IPS-NIHi11 (cell line): ENCODE measurements around the gene NCKAP5.

Experiments
- DNase-seq: peaks from one replicate; pipeline ENCODE4 v3.0.0; 2012; ENCODE audit warnings: mixed read lengths, low spot score

NCKAP5 gene

DNA sequence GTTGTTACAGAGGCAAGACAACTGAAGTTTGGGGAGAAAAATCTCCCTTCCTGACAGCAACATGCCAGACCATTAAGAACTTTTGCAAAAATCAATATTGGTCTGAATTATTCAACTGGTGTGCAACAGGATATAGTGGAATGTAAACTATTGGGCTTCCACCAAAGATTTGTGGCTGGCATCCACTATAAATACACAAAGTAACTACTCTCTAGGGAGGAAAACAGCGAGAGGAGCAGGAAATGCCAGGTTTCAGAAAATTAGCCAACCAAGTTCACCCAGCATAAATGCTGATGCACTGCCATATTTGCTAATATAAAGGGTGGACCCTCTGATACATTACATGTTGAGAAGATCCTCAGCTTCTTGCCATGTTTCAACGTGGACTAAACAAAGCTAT is 630.6 kb downstream of the NCKAP5 start:
- no peak for DNase-seq

DNA sequence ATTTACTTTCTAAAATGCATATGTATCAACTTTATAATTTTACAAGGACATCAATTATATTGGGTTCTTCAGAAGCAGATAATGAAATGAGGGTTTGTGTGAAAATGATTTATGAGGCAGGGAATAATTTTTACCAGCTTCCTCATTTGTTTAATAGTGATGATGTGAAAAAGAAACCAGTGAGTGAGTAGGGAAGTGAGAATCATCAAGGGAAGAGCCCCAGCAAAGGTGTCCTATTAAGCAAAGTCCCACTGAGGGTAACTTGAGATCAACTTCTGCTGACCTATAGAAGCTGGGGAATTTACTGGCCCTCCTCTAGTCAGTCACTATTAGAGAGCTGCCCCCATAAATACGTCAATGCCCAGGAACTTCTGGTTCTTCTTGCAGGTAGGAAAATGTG is 631.5 kb downstream of the NCKAP5 start:
- DNase-seq, result no peak

DNA sequence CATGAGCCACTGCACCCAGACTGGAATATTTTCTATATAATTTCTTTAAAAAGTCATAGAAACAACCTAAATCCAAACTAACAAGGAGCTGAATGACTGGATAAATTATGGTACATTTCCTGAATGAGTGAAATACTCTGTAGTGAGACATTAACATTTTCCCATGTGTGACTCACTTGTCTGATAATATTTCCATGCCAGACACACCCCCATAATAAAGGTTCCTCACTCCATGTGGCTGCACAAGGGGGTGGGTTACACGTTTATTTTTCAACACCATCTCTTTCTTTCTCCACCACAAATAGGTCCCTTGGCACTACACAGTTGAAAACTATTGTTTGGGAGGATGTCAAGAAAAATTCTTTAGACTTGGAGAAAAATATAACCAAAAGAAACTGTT is 632.0 kb downstream of the NCKAP5 start:
- no peak for DNase-seq

DNA sequence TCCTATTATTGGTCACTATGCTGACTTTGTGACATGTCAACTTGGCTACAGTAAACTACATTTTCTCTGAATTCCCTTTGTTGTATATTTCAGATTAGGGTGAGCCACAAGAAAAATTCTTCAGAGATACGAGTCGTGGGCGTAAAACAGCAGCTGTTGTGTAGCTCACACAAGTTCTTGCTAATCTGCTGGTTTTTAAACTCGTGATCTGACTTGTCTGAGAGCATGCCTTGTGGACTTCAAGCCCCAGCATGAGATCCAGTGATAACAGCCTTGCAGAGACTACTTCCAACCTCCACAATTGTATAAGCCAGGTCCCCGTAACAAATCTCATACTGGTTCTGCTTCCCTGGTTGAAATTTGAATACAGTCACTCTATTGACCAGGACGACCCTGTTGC is 638.5 kb downstream of the NCKAP5 start:
- DNase-seq, result no peak

DNA sequence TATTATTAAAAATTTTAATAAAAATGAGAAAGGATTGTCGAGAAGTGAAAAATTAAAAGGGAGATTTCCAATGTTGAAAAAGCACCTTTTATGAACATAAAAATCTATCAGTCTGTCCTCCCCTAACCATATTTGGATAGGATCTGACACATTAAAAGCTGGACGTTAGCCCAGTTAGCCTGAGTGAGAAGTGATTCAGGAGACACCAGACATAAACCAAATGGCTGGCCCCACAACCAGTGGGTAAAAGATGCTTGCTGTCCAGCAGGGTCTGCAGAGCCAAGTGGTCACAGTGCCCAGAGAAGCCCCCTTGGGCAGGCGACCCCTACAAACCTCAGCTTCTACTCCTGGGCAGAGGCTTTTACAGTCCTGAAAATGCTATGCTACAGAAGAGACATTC is 644.5 kb downstream of the NCKAP5 start:
- DNase-seq, result no peak

DNA sequence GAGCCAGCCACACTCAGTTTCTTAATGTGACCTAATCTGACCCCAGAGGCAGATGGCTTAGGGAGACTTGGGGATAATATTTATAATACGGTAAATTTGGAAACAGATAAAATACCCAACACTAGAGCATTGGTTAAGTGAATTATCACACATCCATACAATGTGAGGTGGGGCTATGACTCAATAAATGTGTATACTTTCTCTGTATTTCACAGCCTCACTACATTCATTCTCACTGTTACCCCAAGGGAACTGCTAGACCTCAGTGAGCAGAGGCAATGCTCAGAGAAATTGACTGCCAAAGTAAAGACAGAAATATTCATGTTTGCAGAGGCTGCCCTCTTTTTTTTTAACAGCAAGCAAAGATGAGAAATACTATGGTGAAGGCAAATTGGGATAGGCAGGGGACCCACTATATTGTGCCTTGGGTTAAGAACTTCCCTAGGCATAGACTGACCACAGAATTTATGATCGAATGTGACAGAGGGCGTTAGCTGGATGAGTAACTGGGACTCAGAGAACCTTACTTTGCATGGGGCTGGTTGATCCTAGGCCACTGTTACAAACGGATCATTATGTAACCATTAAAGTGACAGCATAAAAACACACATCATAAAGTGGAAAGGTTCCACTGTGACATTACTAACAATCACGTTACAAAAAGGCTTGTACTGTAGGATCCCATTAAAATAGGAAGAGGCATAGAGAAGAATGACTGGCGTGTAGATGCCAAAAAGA is 652.3 kb downstream of the NCKAP5 start:
- DNase-seq, result no peak

DNA sequence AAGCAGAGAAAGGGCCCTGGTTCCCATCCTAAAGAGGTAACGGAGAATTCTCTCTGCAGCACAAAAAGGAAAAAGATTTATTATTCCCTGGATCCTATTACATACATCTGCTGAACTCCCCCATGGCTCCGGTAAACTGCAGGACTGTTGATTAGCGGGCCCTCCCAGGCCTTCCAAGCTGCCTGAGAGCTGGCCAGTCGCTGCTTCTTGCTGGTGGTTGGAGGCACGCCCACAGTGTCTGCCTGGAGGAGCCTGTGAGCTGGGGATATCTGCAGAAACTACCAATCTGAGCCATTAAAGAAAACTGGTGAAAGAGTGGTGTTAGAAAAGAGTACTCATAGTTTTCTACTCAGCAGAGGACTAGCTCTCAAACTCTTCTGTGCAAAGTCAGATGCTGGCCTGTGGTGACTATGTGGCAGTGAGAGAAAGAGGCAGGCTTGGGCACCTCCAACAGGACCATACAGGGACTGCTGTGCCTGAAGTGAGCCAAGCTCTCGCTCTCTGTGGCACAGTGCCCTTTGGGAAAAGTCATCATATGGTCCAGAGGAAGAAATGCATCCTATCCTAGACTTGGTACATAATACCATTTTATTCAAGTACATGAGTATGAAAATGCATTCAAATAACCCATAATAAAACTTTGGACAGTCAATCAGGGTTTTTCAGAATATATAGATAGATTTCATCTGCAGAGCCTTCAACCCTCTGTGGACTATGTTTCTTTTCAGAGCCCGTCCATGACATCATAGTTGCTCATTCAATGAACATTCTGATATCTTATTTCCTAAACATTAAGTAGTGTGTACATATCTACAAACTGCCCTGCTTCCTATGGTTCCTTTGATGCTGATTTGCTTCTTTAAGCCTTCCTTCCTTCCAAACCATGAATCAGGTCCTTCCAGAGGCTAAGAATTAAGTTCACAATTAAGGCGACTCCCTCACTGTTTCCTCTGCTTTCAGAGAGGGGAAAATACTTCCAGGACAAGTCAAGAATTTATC is 656.2 kb downstream of the NCKAP5 start:
- DNase-seq, result peak; percentile 15

DNA sequence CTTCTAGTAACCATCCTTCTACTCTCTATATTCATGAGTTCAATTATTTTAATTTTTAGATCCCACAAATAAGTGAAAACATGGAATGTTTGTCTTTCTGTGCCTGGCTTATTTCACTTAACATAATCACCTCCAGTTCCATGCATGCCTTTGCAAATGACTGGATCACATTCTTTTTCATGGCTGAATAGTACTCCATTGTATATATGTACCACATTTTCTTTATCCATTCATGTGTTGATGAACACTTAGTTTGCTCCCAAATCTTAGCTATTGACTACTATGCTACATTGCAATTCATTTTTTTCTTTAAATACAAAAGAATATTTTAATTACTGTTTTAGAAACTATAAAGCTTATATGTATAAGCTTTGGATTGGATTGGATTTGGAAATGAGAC is 657.8 kb downstream of the NCKAP5 start:
- no peak for DNase-seq

DNA sequence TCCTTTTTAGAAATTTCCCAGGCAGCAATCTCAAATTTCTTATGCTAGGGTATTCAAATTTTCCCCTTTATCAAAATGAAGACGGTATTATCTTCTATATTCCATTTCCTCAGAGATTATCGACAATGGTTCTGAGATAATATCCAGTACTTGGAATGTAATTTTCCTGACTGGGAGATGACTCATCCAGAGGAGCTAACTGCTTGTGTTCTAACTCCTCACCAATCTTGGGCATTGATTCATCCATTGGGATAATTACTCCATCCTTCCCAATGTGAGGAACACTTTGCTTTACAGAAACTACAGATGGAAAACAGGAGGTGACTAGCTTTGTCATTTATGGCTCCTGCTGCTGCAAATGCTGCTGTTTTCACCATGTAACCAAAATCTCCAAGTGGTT is 658.8 kb downstream of the NCKAP5 start:
- no peak for DNase-seq

DNA sequence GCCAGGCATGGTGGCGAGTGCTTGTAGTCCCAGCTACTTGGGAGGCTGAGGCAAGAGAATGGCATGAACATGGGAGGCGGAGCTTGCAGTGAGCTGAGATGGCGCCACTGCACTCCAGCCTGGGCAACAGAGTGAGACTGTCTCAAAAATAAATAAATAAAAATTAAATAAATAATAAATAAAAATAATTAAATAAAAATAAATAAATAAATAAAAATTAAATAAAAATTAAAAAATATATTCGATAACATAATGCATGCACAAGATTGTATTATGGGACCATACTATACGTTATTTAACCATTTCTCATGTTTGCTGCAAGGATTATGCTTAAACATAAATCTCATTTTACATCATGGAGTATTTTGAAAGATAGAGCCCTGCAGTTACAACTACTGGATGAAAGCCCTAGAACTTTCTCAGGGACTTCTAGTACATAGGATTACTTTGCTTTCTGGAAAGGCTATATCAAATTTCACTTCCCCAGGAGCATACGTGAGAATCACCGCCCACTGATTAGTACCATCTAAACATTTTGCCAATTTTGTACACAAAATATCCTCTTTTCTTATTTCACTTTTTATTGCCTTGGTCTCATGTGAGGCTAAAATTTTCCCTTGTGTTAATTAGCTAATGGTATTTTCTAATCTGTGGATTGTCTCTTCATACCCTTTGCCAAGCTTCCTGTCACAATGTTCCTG is 664.0 kb downstream of the NCKAP5 start:
- no peak for DNase-seq

DNA sequence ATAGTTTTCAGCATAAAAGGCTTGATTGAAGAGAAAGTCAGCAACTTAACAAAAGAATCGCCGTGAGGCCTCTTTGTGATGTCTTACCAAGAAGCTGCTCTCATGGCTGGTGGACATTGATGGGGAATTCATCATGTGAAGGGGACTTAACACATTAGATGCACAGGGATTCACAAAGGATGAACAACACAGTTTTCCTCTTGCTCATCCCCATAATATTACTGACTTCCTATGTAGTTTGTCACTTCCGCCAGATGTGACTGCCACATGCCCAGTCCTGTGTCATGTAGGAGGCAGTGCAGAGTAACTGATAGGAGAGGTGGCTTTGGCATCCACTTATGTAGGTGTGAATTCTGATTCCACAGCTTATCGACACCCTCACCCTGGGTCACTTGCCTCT is 665.6 kb downstream of the NCKAP5 start:
- DNase-seq, result no peak

DNA sequence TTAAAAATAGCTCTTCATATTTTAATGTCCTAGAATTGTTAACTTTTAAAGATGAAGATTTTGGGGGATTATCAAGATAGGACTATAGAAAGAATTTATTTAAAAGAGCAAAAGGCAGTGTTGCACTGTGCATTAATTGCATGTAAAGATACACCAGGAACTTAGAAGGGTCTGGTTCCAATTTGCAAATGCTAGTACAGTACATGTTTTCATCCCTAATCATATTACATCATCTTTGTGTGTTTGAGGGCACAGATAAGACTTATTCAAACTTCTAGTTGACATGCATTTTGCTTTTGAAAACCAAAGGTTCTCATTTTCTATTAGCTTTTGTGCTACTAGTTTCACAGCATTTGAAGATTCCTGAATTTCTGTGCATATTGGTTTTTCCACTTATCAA is 666.6 kb downstream of the NCKAP5 start:
- no peak for DNase-seq

DNA sequence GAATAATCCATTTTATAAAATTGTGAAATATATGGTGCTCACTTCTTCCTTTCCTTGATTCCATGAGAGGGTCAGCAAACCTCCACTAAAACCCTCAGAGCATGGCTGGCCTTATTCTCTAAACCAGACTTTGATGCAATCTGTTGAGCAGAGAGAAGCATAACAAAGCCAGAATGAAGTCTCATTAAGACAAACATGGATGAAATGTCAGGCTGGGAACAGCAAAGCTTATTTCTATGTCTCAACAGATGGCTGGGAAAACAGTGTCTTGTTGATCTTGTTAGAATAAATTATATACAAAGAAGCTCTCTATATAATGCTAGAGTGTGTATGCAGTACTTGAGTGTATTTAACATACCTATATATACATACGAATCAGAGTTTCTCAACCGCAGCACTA is 671.2 kb downstream of the NCKAP5 start:
- no peak for DNase-seq

DNA sequence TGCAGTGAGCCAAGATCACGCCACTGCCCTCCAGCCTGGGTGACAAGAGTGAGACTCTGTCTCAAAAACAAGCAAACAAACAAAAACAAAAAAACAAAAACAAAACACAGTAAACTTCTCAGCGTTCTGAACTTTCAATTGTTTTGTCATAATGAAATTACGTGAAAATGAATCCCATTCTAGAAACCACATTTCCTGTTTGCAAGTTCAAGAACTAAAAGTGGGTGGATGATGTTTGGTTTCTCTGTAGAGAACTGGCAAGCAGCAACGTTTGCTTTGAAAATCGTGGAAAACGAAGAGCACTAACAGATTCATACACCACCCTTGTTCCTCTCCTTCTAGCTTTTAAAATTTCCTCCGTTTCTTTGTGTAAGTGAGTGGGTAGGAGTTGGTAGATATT is 672.2 kb downstream of the NCKAP5 start:
- no peak for DNase-seq

DNA sequence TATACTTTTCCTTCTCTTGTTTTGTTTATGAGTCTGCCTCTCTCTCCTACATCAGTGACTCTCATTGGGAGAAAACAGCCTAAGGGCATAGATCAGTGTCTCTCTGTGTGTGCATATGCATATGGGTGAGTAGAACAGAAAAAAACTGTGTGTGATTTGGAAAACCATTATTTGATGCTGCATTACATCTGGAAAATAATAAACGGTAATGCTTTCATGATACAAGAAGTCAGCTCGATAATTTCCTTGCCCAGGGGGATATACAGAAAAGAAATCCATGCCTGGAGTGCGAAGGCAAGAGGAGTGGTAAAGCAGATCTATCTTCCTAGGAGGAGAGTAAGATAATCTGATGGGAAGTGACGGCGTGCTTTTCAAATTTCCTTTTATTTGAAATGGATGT is 676.8 kb downstream of the NCKAP5 start:
- no peak for DNase-seq

DNA sequence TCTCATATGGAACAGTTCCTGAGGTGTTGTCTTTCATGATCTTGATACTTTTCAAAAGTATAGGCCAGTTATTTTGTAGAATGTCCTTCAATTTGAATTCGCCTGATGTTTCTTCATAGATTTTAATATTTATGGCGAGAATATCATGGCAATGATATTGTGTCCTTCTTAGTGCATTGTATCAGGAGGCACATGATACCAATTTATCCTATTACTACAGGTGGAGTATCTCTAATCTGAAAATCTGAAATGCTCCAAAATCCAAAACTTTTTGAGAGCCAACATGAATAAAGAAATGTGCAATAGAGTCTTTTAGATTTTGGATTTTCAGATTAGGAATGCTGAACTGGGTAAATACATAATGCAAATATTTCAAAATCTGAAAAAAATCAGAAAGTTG is 681.7 kb downstream of the NCKAP5 start:
- no peak for DNase-seq

DNA sequence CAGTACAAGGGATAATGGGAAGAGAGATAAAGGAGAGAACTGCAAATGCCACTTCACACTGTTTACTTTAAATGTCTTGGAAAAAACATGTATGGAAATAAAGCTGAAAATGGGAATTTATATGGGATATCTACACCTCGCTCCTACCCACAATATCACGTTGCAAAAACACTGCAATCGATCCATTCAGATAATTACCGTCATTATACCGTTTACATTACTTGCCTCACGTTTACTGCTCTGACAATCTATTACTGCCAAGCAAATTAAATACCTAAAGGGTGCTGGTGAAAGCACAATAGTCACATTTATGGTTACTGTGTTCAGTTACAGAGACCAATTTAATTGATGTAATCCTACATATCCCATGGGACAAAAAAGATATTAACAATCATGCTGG is 683.6 kb downstream of the NCKAP5 start:
- no peak for DNase-seq

DNA sequence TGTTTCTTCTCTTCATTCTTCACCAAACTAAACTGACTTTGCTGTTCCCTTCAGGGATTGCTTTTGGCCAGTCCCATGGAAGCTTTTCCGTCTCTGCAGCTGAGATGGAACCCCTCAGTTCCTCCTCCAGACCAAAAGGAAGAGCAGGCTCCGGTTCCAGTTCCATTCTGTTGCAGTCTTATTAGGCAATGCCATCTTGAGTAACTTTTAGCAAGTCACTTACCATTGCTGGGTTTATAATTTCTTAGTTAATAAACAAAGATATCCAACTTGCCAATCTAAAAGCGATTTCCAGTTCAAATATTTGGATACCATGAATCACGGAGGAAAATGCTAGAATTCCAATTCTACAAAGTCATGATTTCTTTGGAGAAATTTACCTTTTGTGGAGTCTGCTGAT is 684.0 kb downstream of the NCKAP5 start:
- DNase-seq, result no peak

DNA sequence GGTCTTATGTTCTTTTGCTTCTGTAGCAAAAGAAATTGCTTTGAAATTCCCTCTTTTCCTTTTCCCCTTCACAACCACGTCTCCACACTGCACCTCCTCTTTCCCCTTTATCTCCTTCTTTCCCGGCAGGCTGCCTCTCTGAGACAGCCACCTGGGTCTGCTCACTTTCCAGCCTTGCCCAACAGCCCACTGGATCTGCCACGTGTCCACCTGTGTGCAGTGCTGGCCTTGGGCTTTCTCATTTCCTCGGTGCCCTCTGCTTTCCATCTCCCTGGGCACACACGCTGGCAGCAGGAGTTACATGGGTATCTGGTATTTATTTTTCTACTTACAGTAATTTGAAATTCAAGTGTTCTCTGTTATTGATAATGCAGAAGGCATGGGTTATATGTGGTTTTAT is 684.8 kb downstream of the NCKAP5 start:
- no peak for DNase-seq

DNA sequence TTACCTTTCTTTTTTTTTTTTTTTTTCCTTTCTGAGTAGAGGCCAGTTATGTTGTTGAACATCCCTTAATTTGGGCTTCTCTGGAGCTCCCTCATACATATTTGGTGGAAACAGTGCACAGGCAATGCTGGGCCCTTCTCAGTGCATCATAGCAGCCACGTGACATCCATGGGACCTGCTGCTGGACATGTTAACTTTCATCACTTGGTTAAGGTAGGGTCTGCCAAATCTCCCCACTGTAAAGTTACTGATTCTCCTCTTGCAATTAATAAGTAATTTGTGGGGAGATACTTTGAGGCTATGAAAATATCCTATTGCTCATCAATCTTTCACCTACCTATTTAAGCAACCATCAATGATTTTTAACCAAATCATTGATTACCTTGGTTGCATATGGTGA is 686.7 kb downstream of the NCKAP5 start:
- DNase-seq, result no peak

DNA sequence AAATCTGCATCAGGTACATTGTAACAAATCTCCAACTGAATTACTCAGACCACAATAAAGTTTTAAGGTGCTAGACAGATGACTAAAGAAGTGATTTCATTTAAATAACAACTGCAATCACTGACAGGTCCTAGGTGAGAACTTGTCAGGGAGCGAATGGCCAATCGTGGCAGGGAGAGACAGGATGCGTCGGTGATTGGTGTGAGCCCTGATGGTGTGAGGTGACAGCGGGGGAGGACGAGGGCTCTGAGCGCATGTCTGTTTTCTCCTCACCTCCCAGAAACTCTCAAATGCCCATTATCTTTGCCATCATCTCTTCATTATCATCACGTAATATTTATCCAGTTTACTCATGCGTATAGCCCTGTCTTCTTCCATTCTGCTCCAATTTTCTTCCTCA is 690.3 kb downstream of the NCKAP5 start:
- no peak for DNase-seq

DNA sequence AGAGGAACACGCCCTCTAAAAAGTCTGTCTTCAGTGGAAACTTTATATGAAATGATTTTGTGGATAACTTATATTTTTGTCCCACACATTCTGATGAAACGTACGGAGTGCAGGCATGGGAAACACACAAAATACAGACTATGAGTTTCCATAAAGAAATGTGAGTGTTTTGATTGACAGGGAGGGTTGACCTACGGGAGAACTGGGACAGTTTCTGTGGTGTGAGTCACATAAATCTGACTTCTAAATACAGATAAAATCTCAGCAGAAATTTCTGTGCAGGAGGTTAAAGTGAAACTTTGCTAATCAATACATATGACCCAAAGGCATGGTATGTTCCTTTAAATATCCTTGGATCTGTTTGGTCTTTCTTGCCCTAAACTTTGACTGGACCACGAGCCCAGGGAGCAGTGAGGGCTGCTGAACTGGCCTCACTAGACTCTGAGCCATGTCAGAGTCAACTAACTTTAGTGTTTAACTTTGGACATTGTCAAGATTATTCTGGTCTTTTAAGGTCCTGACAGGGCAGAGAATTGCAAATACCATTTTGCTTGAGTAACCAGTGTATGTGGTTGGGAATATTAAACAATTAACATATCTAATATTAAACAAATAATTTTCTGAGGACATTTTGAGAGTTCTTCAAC is 691.4 kb downstream of the NCKAP5 start:
- DNase-seq, result no peak
